GM21526 (cell line): Measurements from ENCODE around the gene PHC2.

ENCODE experiments used
- ATAC-seq: cut with Tn5 transposase; IDR thresholded peaks from one replicate; pipeline ENCODE4 v1.9.1; 2021; ENCODE audit warnings: moderate library complexity; ENCODE audit not compliant: unreplicated experiment, low FRiP score

The PHC2 gene

GRCh38 chr1:33454646-33455282, 23.9 kb upstream of the PHC2 start:
- ATAC-seq: no peak

- ATAC-seq: no peak
Measured at GRCh38 chr1:33446590-33446989, 15.7 kb upstream of the PHC2 start.

GRCh38 chr1:33445108-33445507, 14.2 kb upstream of the PHC2 start:
- no peak for ATAC-seq

- no peak for ATAC-seq
Measured at GRCh38 chr1:33443705-33444180, 12.8 kb upstream of the PHC2 start.

GRCh38 chr1:33443080-33443704, 12.3 kb upstream of the PHC2 start:
- no peak for ATAC-seq

GRCh38 chr1:33442141-33442540, 11.2 kb upstream of the PHC2 start:
- no peak for ATAC-seq

GRCh38 chr1:33441088-33441745, 10.3 kb upstream of the PHC2 start:
- no peak for ATAC-seq

- no peak for ATAC-seq
Measured at GRCh38 chr1:33439662-33440061, 8.8 kb upstream of the PHC2 start.

- no peak for ATAC-seq
Measured at GRCh38 chr1:33438364-33439160, 7.7 kb upstream of the PHC2 start.

GRCh38 chr1:33436557-33437285, 5.8 kb upstream of the PHC2 start:
- ATAC-seq: no peak

GRCh38 chr1:33435096-33435820, 4.4 kb upstream of the PHC2 start:
- no peak for ATAC-seq

GRCh38 chr1:33434363-33434750, 3.5 kb upstream of the PHC2 start:
- ATAC-seq: no peak

GRCh38 chr1:33433509-33434362, 2.8 kb upstream of the PHC2 start:
- ATAC-seq: no peak

GRCh38 chr1:33429856-33430691, 821 bp downstream of the PHC2 start:
- no peak for ATAC-seq

GRCh38 chr1:33429332-33429731, 1.6 kb downstream of the PHC2 start:
- no peak for ATAC-seq

- ATAC-seq: no peak
Measured at GRCh38 chr1:33428661-33429060, 2.2 kb downstream of the PHC2 start.

GRCh38 chr1:33426916-33427315, 4.0 kb downstream of the PHC2 start:
- ATAC-seq: no peak

GRCh38 chr1:33425900-33426299, 5.0 kb downstream of the PHC2 start:
- ATAC-seq: no peak
